HUES64 (cell line): Measurements from ENCODE around the gene FANCI.

ENCODE experiments used
- H3K27ac ChIP-seq: 2 replicates; pipeline ENCODE4 v1.7.0; 2013; ENCODE audit warnings: low read depth, low read length, inconsistent platforms
- H3K27me3 ChIP-seq: 2 replicates; pipeline ENCODE4 v1.6.1; 2013; ENCODE audit warnings: mild to moderate bottlenecking, low read length; ENCODE audit not compliant: insufficient read depth
- H3K36me3 ChIP-seq: 2 replicates; pipeline ENCODE4 v1.6.1; 2013; ENCODE audit warnings: mild to moderate bottlenecking, low read length; ENCODE audit not compliant: insufficient read depth
- H3K4me1 ChIP-seq: 2 replicates; pipeline ENCODE4 v1.6.1; 2013; ENCODE audit warnings: mild to moderate bottlenecking, low read length, moderate library complexity; ENCODE audit not compliant: insufficient read depth
- H3K4me3 ChIP-seq: 2 replicates; pipeline ENCODE4 v1.5.1; 2013; ENCODE audit warnings: mild to moderate bottlenecking, low read length, moderate library complexity
- H3K9ac ChIP-seq: 2 replicates; pipeline ENCODE4 v1.6.1; 2013; ENCODE audit warnings: mild to moderate bottlenecking, low read depth, low read length
- H3K9me3 ChIP-seq: 2 replicates; pipeline ENCODE4 v1.6.1; 2013; ENCODE audit warnings: low read depth, low read length; ENCODE audit not compliant: insufficient read depth
- WGBS: fragments of 150-250, 120-280 bp; methylation state at CpG from one replicate; pipeline ENCODE4 v1.1.7; 2013; ENCODE audit warnings: missing lambda C conversion rate; 5-methylcytosine and 5-hydroxymethylcytosine counted together

The FANCI gene

GRCh38 chr15:89203705-89204273 lies 40.0 kb upstream of the FANCI start:
- Histone ChIP-seq H3K36me3 (no peaks in the 10 kb centered on the region), H3K27ac (no peak overlapping the region)

GRCh38 chr15:89205991-89206585 lies 37.7 kb upstream of the FANCI start:
- Histone ChIP-seq H3K9me3 (no peaks in the 10 kb centered on the region), H3K4me1 (peaks cover 9% of the 10 kb centered on the region; the same call in 1 of the 2 replicates), H3K4me3 (no peak overlapping the region), H3K9ac (no peak overlapping the region), H3K36me3 (no peaks in the 10 kb centered on the region), H3K27me3 (no peaks in the 10 kb centered on the region), H3K27ac (no peak overlapping the region)
- WGBS = 93% methylated on average over 14 of the region's 14 CpGs

More at GRCh38 chr15:89203705-89204273, 40.0 kb upstream of the FANCI start:
- H3K4me3 ChIP-seq = no peak overlapping the region
- no peaks in the 10 kb centered on the region for H3K27me3 ChIP-seq
- peaks cover 25% of the 10 kb centered on the region for H3K4me1 ChIP-seq
- no peak overlapping the region for H3K9ac ChIP-seq
- WGBS = 74% methylated on average over 2 of the region's 2 CpGs
- H3K9me3 ChIP-seq = no peaks in the 10 kb centered on the region

- Histone ChIP-seq H3K27me3 (no peaks in the 10 kb centered on the region), H3K4me1 (peaks cover 9% of the 10 kb centered on the region; the same call in 1 of the 2 replicates), H3K9me3 (no peaks in the 10 kb centered on the region), H3K36me3 (no peaks in the 10 kb centered on the region), H3K4me3 (no peak overlapping the region), H3K9ac (no peak overlapping the region), H3K27ac (no peak overlapping the region)
- 17% methylated on average over 14 of the region's 14 CpGs for WGBS
Measured at GRCh38 chr15:89206908-89207331, 36.9 kb upstream of the FANCI start.

GRCh38 chr15:89208256-89208655 lies 35.5 kb upstream of the FANCI start:
- H3K4me1 ChIP-seq = peaks cover 2% of the 10 kb centered on the region; the same call in 1 of the 2 replicates
- H3K36me3 ChIP-seq = no peaks in the 10 kb centered on the region

GRCh38 chr15:89209057-89209456 lies 34.7 kb upstream of the FANCI start:
- no peaks in the 10 kb centered on the region for H3K9me3 ChIP-seq
- H3K27me3 ChIP-seq = no peaks in the 10 kb centered on the region
- H3K4me3 ChIP-seq = no peak overlapping the region
- WGBS = 96% methylated on average over 1 of the region's 1 CpG
- no peak overlapping the region for H3K27ac ChIP-seq
- H3K4me1 ChIP-seq = peaks cover 2% of the 10 kb centered on the region; the same call in 1 of the 2 replicates
- H3K9ac ChIP-seq = no peak overlapping the region
- no peaks in the 10 kb centered on the region for H3K36me3 ChIP-seq

More at GRCh38 chr15:89208256-89208655, 35.5 kb upstream of the FANCI start:
- no peaks in the 10 kb centered on the region for H3K9me3 ChIP-seq
- no peak overlapping the region for H3K27ac ChIP-seq
- H3K9ac ChIP-seq = no peak overlapping the region
- H3K4me3 ChIP-seq = no peak overlapping the region
- no peaks in the 10 kb centered on the region for H3K27me3 ChIP-seq

- Histone ChIP-seq H3K27ac (no peak overlapping the region), H3K27me3 (no peaks in the 10 kb centered on the region), H3K4me1 (peaks cover 2% of the 10 kb centered on the region; the same call in 1 of the 2 replicates), H3K4me3 (no peak overlapping the region), H3K36me3 (no peaks in the 10 kb centered on the region), H3K9me3 (no peaks in the 10 kb centered on the region), H3K9ac (no peak overlapping the region)
- 95% methylated on average over 5 of the region's 5 CpGs for WGBS
Measured at GRCh38 chr15:89211678-89212170, 32.1 kb upstream of the FANCI start.

GRCh38 chr15:89215627-89216026 lies 28.2 kb upstream of the FANCI start:
- Histone ChIP-seq H3K9me3 (no peaks in the 10 kb centered on the region), H3K4me1 (no peaks in the 10 kb centered on the region), H3K4me3 (no peak overlapping the region), H3K27me3 (no peaks in the 10 kb centered on the region), H3K36me3 (no peaks in the 10 kb centered on the region), H3K9ac (no peak overlapping the region), H3K27ac (no peak overlapping the region)
- WGBS = 86% methylated on average over 2 of the region's 2 CpGs

- H3K27ac ChIP-seq = no peak overlapping the region
- 95% methylated on average over 20 of the region's 20 CpGs for WGBS
Measured at GRCh38 chr15:89217031-89217430, 26.7 kb upstream of the FANCI start.

GRCh38 chr15:89217686-89218376 lies 25.9 kb upstream of the FANCI start:
- Histone ChIP-seq H3K36me3 (no peaks in the 10 kb centered on the region), H3K27me3 (no peaks in the 10 kb centered on the region), H3K4me3 (no peak overlapping the region), H3K9ac (no peak overlapping the region), H3K9me3 (no peaks in the 10 kb centered on the region), H3K4me1 (no peaks in the 10 kb centered on the region), H3K27ac (no peak overlapping the region)
- 87% methylated on average over 4 of the region's 6 CpGs for WGBS

More at GRCh38 chr15:89217031-89217430, 26.7 kb upstream of the FANCI start:
- no peak overlapping the region for H3K4me3 ChIP-seq
- no peak overlapping the region for H3K9ac ChIP-seq
- H3K9me3 ChIP-seq = no peaks in the 10 kb centered on the region
- no peaks in the 10 kb centered on the region for H3K27me3 ChIP-seq
- no peaks in the 10 kb centered on the region for H3K36me3 ChIP-seq
- no peaks in the 10 kb centered on the region for H3K4me1 ChIP-seq

- Histone ChIP-seq H3K9ac (no peak overlapping the region), H3K36me3 (no peaks in the 10 kb centered on the region), H3K27me3 (no peaks in the 10 kb centered on the region), H3K4me3 (no peak overlapping the region), H3K4me1 (no peaks in the 10 kb centered on the region), H3K9me3 (no peaks in the 10 kb centered on the region), H3K27ac (no peak overlapping the region)
- WGBS = 89% methylated on average over 8 of the region's 8 CpGs
Measured at GRCh38 chr15:89218531-89218930, 25.2 kb upstream of the FANCI start.

GRCh38 chr15:89221543-89221942 lies 22.2 kb upstream of the FANCI start, which contains the start of gene RLBP1:
TSS of gene RLBP1 (minus strand) at chr15:89221579. CDS start at chr15:89218975, 2,604 bp downstream.
- no peaks in the 10 kb centered on the region for H3K9me3 ChIP-seq
- H3K4me1 ChIP-seq = no peaks in the 10 kb centered on the region
- no peaks in the 10 kb centered on the region for H3K27me3 ChIP-seq
- 90% methylated on average over 10 of the region's 11 CpGs for WGBS
- no peaks in the 10 kb centered on the region for H3K36me3 ChIP-seq
- H3K27ac ChIP-seq = no peak within 1 kb of the TSS
- no peak within 1 kb of the TSS for H3K4me3 ChIP-seq
- H3K9ac ChIP-seq = no peak within 1 kb of the TSS
